Inferior parietal cortex (tissue), 1 donor: Measurements from ENCODE around the gene SPOCK1.

Experiments
- DNase-seq: peaks from one replicate; pipeline ENCODE4 v3.0.0-alpha.2; 2016; ENCODE audit errors: extremely low spot score

The SPOCK1 gene

GRCh38 chr5:137118629-137119028 is 380.5 kb downstream of the SPOCK1 start:
- DNase-seq = no peak

- no peak for DNase-seq
Observed at GRCh38 chr5:137115152-137115551, 384.0 kb downstream of the SPOCK1 start.

- no peak for DNase-seq
Observed at GRCh38 chr5:137114529-137114928, 384.6 kb downstream of the SPOCK1 start.

- DNase-seq = no peak
Observed at GRCh38 chr5:137113939-137114338, 385.2 kb downstream of the SPOCK1 start.

- DNase-seq = no peak
Observed at GRCh38 chr5:137113161-137113560, 386.0 kb downstream of the SPOCK1 start.

DNA sequence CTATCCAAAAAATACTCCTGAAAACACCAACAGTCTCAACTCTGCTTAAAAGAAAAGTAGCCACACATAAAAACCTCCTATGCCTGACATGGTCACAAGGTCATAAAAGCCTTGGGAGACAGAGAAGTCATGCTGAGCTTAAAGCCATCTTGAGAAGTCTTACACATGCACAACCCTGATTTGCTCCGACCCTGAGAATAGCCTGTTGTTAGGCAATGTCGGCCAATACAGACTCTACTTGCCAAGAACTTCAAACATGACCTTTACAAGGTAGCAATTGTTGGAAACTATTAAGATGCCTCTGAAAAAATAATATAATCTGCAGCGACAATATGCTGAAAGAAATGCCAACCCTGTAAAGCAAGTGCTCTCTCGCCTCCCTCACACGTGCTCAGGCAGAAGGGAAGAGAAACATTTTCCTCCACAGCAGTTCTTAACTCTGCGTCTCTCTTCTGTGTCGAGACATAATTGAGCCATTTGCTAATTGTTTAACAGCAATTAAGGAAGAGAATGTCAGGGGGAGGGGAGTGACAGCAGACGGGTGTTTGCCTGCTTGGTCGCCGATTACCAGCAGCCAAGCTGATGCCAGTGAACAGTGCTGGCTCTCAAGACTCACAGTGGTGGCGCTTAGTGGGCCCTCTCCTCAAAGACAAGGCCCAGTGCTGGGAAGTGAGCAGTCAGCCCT is 393.6 kb downstream of the SPOCK1 start:
- DNase-seq = no peak

DNA sequence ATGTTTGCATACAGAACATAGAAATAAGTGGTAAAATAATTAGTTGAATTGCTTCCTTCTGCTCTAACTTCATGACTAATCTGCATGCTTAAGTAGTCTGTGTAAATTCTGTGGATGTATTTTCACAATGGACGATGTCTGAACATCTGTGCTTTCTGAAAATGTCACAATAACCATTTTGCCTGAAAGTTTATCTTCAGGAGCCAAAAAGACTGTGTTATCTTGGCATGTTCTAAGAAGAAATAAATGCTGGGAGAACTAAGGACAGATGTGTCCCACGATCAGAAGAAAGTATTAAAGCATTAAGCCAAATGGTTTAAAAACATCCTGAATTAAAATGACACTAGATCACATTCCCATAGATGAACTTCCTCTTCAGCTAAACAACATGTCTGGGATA is 397.6 kb downstream of the SPOCK1 start:
- no peak for DNase-seq

GRCh38 chr5:137099651-137100050 is 399.5 kb downstream of the SPOCK1 start:
- DNase-seq = no peak

- DNase-seq = no peak
Observed at GRCh38 chr5:137098663-137099062, 400.5 kb downstream of the SPOCK1 start.

- no peak for DNase-seq
Observed at GRCh38 chr5:137098238-137098637, 400.9 kb downstream of the SPOCK1 start.

GRCh38 chr5:137097203-137097602 is 401.9 kb downstream of the SPOCK1 start:
- no peak for DNase-seq

- no peak for DNase-seq
Observed at GRCh38 chr5:137096149-137097103, 402.7 kb downstream of the SPOCK1 start.

DNA sequence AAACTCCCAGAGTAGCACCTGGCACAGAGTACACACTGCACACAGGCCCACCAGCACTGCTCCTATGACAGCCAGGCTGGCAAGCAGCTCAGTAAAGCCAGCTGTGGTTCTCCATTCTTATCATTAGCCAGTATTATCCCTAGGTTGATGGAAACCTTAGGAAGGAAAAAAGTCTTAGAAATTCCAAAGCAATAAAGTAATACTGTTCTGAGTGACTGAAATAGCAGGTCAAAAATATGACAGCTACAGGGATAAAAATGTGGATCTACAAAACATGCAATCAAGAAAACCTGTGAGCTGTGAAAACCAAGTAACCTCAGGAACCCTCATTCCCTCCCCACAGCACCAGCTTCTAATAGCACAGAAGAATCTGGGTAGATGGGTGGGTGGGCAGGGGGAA is 403.5 kb downstream of the SPOCK1 start:
- DNase-seq = no peak

DNA sequence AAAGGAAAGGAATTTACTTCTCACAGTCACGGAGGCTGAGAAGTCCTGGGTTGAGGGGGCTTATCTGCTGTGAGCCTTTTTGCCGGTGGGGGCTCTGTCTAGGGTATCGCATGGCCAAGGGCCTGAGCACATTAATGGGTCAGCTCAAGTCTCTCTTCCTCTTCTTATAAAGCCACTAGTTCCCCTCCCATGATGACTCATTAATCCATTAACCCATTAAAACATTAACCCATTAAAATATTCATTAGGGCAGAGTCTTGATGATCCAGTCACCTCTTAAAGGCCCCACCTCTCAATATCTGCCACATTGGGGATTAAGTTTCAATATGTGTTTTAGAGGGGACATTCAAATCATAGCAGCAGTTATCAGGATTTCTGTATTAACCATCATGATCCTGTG is 406.3 kb downstream of the SPOCK1 start:
- DNase-seq = no peak

DNA sequence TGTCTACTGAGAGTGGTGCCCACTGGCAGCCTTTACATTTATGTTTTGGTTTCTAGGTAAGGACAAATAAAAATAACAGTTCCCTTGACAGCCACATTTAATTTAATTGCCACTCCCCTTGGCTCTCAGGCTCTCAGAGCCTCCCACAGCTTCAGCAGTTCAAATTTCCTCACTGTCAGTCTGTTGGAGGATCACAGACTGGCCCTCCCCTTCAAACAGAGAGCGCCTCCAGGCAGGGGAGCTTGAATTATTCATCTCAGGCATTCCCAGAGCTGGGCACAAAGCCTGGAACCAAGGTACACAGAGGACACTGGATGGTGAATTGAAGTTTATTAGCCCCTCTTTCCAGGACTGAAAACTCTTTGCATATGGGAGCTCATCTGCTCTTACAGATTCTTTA is 407.7 kb downstream of the SPOCK1 start:
- no peak for DNase-seq

- DNase-seq = no peak
Observed at GRCh38 chr5:137090721-137091120, 408.4 kb downstream of the SPOCK1 start.

DNA sequence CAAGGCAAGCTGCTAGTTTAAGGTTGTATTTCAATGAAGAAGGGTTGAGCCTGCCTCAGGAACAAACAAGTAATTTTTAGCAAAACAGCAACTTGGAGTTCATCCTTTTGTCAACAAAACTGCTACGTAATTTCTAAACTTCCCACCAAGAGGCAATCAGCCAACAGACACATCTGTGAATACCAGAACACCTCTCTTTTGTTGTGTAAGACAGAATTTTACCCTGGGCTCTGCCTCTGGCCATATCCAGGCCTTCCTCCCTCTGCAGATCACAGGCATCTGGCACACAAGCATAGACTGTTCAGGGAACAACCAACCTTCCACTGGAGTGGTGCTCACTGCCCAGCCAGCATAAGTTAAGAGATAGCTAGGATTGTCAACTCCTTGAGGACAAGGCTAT is 409.0 kb downstream of the SPOCK1 start:
- DNase-seq = no peak

DNA sequence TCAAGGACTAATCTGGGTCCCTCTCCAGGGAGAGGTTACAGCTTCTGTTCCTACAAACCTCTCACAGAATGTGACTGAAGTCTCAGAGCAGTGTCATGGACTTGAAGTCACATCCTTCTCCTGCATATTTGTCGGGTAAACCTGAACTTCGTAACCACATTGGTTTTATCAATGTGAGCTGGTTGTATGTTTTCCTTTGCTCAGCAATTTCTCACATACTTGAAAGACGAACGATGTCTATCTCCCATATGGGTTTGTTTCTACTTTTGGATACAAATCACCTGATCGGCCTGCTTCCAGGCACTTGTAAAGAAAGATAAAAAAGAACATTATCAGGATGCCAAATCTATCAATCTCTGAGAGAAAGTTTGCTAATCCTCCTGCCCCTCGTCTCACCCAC is 411.0 kb downstream of the SPOCK1 start:
- no peak for DNase-seq

DNA sequence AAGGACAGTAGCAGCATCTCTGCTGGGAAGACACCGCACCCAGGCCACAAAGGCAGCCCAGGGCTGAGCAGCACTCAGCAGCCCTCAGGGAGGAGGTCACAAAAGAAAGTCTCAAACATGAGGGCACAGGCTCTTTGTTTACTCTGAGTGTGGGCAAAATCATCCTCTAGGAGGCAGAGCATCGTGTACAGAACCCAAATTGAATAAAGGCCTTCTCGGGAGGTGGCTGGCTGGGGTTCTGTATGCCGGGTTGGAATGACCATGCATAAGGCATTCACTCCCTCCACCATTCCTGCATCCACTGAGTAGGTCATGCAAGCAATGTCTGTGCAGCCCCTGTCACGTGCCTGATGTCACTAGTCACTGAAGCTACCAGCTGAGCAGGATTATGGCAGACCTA is 412.8 kb downstream of the SPOCK1 start:
- DNase-seq = no peak

DNA sequence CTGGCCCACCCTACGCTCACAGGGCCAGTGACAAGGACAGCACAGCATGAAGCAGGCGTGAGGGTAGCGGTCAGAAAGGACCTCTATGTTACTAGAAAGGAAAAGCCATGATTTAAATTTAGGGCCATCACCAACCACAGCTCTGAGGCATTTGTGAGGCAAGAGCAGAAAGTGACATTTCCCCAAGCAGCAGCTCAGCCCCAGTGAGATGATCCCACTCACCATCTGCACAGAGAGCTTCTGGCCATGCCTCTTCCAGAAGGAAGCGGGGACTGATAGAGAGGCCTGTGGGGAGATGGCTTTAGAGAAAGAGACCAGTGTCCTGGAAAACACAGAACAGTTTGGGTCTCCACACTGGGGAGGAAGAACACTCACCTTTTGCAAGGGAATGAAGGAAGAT is 413.9 kb downstream of the SPOCK1 start:
- DNase-seq = no peak

DNA sequence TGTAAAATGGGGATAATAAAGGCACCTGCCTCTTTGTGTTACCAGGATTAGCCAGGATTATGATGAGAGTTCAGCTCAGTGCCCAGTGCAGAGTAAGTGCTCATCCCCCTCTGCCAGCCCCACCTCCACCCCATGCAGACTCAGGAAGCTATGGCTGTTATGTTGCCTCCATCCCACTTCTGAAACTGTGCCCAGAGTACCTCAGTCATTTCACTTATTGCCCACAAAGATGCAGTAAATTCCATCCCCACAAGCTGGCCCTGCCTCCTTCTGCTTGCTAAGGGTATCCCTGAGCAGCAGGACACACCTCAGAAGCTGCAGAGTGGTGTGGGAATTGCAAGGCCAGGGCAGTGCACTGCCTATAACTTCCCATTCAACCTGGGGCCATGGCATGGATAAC is 415.1 kb downstream of the SPOCK1 start:
- no peak for DNase-seq

DNA sequence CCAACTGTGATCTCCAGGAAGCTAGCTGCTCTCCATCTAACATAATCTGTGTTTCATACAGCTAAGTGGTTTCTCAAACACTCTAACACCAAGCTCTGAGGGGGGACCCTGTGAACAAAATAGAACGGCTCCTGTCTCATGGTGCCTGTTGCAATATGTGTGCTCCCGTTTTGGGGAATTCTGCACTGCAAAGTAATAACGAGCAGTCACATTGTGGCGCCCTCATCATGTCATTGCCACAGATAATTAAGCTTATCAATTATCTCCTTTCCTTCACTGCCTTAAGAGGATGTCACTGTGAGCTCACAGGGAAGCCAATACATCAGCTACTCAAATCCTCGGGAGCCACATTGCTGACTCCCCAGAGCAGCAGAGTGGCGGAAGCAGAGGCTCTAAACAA is 416.2 kb downstream of the SPOCK1 start:
- no peak for DNase-seq

DNA sequence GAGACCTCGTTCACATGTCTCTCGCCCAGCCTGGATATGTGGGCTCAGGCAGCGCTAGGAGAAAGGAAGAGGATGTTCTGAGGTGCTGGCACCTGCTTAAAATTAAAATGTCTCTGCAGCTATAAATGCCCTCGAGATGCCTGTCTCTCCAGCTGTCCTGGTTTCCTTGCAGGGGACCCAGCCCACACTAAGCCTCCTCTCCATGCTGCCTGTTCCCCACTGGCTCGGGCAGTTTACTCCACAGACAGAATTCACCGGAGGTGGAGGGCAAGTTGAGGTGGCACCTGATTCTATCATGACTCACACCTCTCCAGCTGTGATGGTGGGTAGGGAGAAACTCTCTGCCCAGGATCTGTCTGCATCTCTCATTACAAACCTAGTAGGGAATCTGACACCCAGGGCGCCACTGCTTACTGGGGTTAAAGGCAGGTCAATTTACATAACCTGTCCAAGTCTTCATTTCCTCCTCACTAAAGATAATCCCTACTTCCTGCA is 420.9 kb downstream of the SPOCK1 start:
- no peak for DNase-seq
